ENCODE results near the gene USP30.
"Not testable (repeated sequence)": the region's sequence is repeated elsewhere in the genome, so short reads cannot be mapped to it uniquely, and the experiment has no call there.

Gene USP30

GRCh38 chr12:109052097-109052413 lies 321 bp upstream of the USP30 start:
- no peak for DNase-seq
- no peaks in the 10 kb centered on the region for H3K27me3 ChIP-seq (replicated peaks; ENCODE audit: control insufficient read depth, insufficient read depth, low read length, poor library complexity, severe bottlenecking)
- no peaks in the 10 kb centered on the region for H3K9me3 ChIP-seq (ENCODE audit: control insufficient read depth, low read length)
- no peaks in the 10 kb centered on the region for H3K36me3 ChIP-seq (ENCODE audit: control insufficient read depth, insufficient read depth, low read length)
- H3K4me3 ChIP-seq (ENCODE audit: insufficient read depth, low read depth, low read length, poor library complexity, severe bottlenecking): peak overlapping the region; percentile 92
- H3K4me1 ChIP-seq (ENCODE audit: control insufficient read depth, insufficient read depth, low read length, poor library complexity, severe bottlenecking): peaks cover 3% of the 10 kb centered on the region
- peak overlapping the region; percentile 79 for H3K27ac ChIP-seq (ENCODE audit: insufficient read depth, low read length, poor library complexity, severe bottlenecking)

GRCh38 chr12:109053382-109054123 lies 1.2 kb downstream of the USP30 start:
- Histone ChIP-seq H3K9me3 (ENCODE audit: control insufficient read depth, low read length) (no peaks in the 10 kb centered on the region), H3K4me3 (ENCODE audit: insufficient read depth, low read depth, low read length, poor library complexity, severe bottlenecking) (peak overlapping the region; percentile 92), H3K27ac (ENCODE audit: insufficient read depth, low read length, poor library complexity, severe bottlenecking) (peak overlapping the region; percentile 79), H3K4me1 (ENCODE audit: control insufficient read depth, insufficient read depth, low read length, poor library complexity, severe bottlenecking) (peaks cover 3% of the 10 kb centered on the region), H3K36me3 (ENCODE audit: control insufficient read depth, insufficient read depth, low read length) (no peaks in the 10 kb centered on the region), H3K27me3 (replicated peaks; ENCODE audit: control insufficient read depth, insufficient read depth, low read length, poor library complexity, severe bottlenecking) (no peaks in the 10 kb centered on the region)
- no peak for DNase-seq

GRCh38 chr12:109054124-109054513 lies 1.7 kb downstream of the USP30 start:
- H3K27me3 ChIP-seq (replicated peaks; ENCODE audit: control insufficient read depth, insufficient read depth, low read length, poor library complexity, severe bottlenecking); H3K4me1 ChIP-seq (ENCODE audit: control insufficient read depth, insufficient read depth, low read length, poor library complexity, severe bottlenecking); DNase-seq; H3K9me3 ChIP-seq (ENCODE audit: control insufficient read depth, low read length); H3K36me3 ChIP-seq (ENCODE audit: control insufficient read depth, insufficient read depth, low read length): not testable (repeated sequence)
- H3K27ac ChIP-seq (ENCODE audit: insufficient read depth, low read length, poor library complexity, severe bottlenecking): peak overlapping the region; percentile 79
- peak overlapping the region; percentile 92 for H3K4me3 ChIP-seq (ENCODE audit: insufficient read depth, low read depth, low read length, poor library complexity, severe bottlenecking)

- no peak overlapping the region for H3K4me3 ChIP-seq (ENCODE audit: insufficient read depth, low read depth, low read length, poor library complexity, severe bottlenecking)
- peak overlapping the region; percentile 79 for H3K27ac ChIP-seq (ENCODE audit: insufficient read depth, low read length, poor library complexity, severe bottlenecking)
- H3K4me1 ChIP-seq (ENCODE audit: control insufficient read depth, insufficient read depth, low read length, poor library complexity, severe bottlenecking): peaks cover 3% of the 10 kb centered on the region
- no peaks in the 10 kb centered on the region for H3K36me3 ChIP-seq (ENCODE audit: control insufficient read depth, insufficient read depth, low read length)
- H3K9me3 ChIP-seq (ENCODE audit: control insufficient read depth, low read length): no peaks in the 10 kb centered on the region
- DNase-seq: no peak
- no peaks in the 10 kb centered on the region for H3K27me3 ChIP-seq (replicated peaks; ENCODE audit: control insufficient read depth, insufficient read depth, low read length, poor library complexity, severe bottlenecking)
Measured at GRCh38 chr12:109054520-109054919, 2.1 kb downstream of the USP30 start.

- no peaks in the 10 kb centered on the region for H3K36me3 ChIP-seq (ENCODE audit: control insufficient read depth, insufficient read depth, low read length)
Measured at GRCh38 chr12:109056891-109057290, 4.5 kb downstream of the USP30 start.

GRCh38 chr12:109057376-109057775 lies 5.0 kb downstream of the USP30 start:
- Histone ChIP-seq H3K27ac (ENCODE audit: insufficient read depth, low read length, poor library complexity, severe bottlenecking) (no peak overlapping the region), H3K27me3 (replicated peaks; ENCODE audit: control insufficient read depth, insufficient read depth, low read length, poor library complexity, severe bottlenecking) (no peaks in the 10 kb centered on the region), H3K9me3 (ENCODE audit: control insufficient read depth, low read length) (no peaks in the 10 kb centered on the region), H3K36me3 (ENCODE audit: control insufficient read depth, insufficient read depth, low read length) (no peaks in the 10 kb centered on the region), H3K4me1 (ENCODE audit: control insufficient read depth, insufficient read depth, low read length, poor library complexity, severe bottlenecking) (peaks cover 3% of the 10 kb centered on the region), H3K4me3 (ENCODE audit: insufficient read depth, low read depth, low read length, poor library complexity, severe bottlenecking) (no peak overlapping the region)
- no peak for DNase-seq

More at GRCh38 chr12:109056891-109057290, 4.5 kb downstream of the USP30 start:
- Histone ChIP-seq H3K4me1 (ENCODE audit: control insufficient read depth, insufficient read depth, low read length, poor library complexity, severe bottlenecking) (peaks cover 3% of the 10 kb centered on the region), H3K4me3 (ENCODE audit: insufficient read depth, low read depth, low read length, poor library complexity, severe bottlenecking) (no peak overlapping the region), H3K27me3 (replicated peaks; ENCODE audit: control insufficient read depth, insufficient read depth, low read length, poor library complexity, severe bottlenecking) (no peaks in the 10 kb centered on the region), H3K27ac (ENCODE audit: insufficient read depth, low read length, poor library complexity, severe bottlenecking) (no peak overlapping the region), H3K9me3 (ENCODE audit: control insufficient read depth, low read length) (no peaks in the 10 kb centered on the region)
- no peak for DNase-seq

- Histone ChIP-seq H3K4me1 (ENCODE audit: control insufficient read depth, insufficient read depth, low read length, poor library complexity, severe bottlenecking) (peaks cover 3% of the 10 kb centered on the region), H3K27me3 (replicated peaks; ENCODE audit: control insufficient read depth, insufficient read depth, low read length, poor library complexity, severe bottlenecking) (no peaks in the 10 kb centered on the region), H3K9me3 (ENCODE audit: control insufficient read depth, low read length) (no peaks in the 10 kb centered on the region), H3K27ac (ENCODE audit: insufficient read depth, low read length, poor library complexity, severe bottlenecking) (no peak overlapping the region), H3K4me3 (ENCODE audit: insufficient read depth, low read depth, low read length, poor library complexity, severe bottlenecking) (no peak overlapping the region), H3K36me3 (ENCODE audit: control insufficient read depth, insufficient read depth, low read length) (no peaks in the 10 kb centered on the region)
- no peak for DNase-seq
Measured at GRCh38 chr12:109058773-109059172, 6.4 kb downstream of the USP30 start.

GRCh38 chr12:109064143-109064542 lies 11.8 kb downstream of the USP30 start:
- Histone ChIP-seq H3K36me3 (ENCODE audit: control insufficient read depth, insufficient read depth, low read length) (peaks cover 11% of the 10 kb centered on the region), H3K9me3 (ENCODE audit: control insufficient read depth, low read length) (no peaks in the 10 kb centered on the region), H3K27me3 (replicated peaks; ENCODE audit: control insufficient read depth, insufficient read depth, low read length, poor library complexity, severe bottlenecking) (no peaks in the 10 kb centered on the region), H3K4me3 (ENCODE audit: insufficient read depth, low read depth, low read length, poor library complexity, severe bottlenecking) (no peak overlapping the region), H3K27ac (ENCODE audit: insufficient read depth, low read length, poor library complexity, severe bottlenecking) (no peak overlapping the region), H3K4me1 (ENCODE audit: control insufficient read depth, insufficient read depth, low read length, poor library complexity, severe bottlenecking) (no peaks in the 10 kb centered on the region)
- no peak for DNase-seq

GRCh38 chr12:109065154-109065852 lies 12.9 kb downstream of the USP30 start:
- Histone ChIP-seq H3K9me3 (ENCODE audit: control insufficient read depth, low read length) (no peaks in the 10 kb centered on the region), H3K27ac (ENCODE audit: insufficient read depth, low read length, poor library complexity, severe bottlenecking) (no peak overlapping the region), H3K4me1 (ENCODE audit: control insufficient read depth, insufficient read depth, low read length, poor library complexity, severe bottlenecking) (no peaks in the 10 kb centered on the region), H3K4me3 (ENCODE audit: insufficient read depth, low read depth, low read length, poor library complexity, severe bottlenecking) (no peak overlapping the region), H3K36me3 (ENCODE audit: control insufficient read depth, insufficient read depth, low read length) (peaks cover 20% of the 10 kb centered on the region), H3K27me3 (replicated peaks; ENCODE audit: control insufficient read depth, insufficient read depth, low read length, poor library complexity, severe bottlenecking) (no peaks in the 10 kb centered on the region)
- DNase-seq: no peak

- H3K9me3 ChIP-seq (ENCODE audit: control insufficient read depth, low read length): no peaks in the 10 kb centered on the region
- H3K4me3 ChIP-seq (ENCODE audit: insufficient read depth, low read depth, low read length, poor library complexity, severe bottlenecking): no peak overlapping the region
- peaks cover 20% of the 10 kb centered on the region for H3K36me3 ChIP-seq (ENCODE audit: control insufficient read depth, insufficient read depth, low read length)
- no peak for DNase-seq
- H3K4me1 ChIP-seq (ENCODE audit: control insufficient read depth, insufficient read depth, low read length, poor library complexity, severe bottlenecking): no peaks in the 10 kb centered on the region
- H3K27me3 ChIP-seq (replicated peaks; ENCODE audit: control insufficient read depth, insufficient read depth, low read length, poor library complexity, severe bottlenecking): no peaks in the 10 kb centered on the region
- no peak overlapping the region for H3K27ac ChIP-seq (ENCODE audit: insufficient read depth, low read length, poor library complexity, severe bottlenecking)
Measured at GRCh38 chr12:109065853-109066193, 13.4 kb downstream of the USP30 start.
